AG04450 (cell line): Measurements from ENCODE around the gene SCN7A. TPM values are rescaled to one million over a fixed set of nuclear protein-coding genes. Genes with fewer than 3 reads are reported as not detected.

Source experiments
- CTCF ChIA-PET: fragments of 300-600, 350-600 bp; formaldehyde crosslinking; extraction: SDS; loops from one replicate; lab custom pipeline; 2022; ENCODE audit warnings: antibody characterized with exemption, inconsistent platforms; lab: Charles Lee
- POLR2A ChIA-PET: fragments of 350-600 bp; formaldehyde crosslinking; extraction: SDS; loops from one replicate; lab custom pipeline; 2021; ENCODE audit warnings: antibody characterized with exemption, inconsistent platforms; lab: Yijun Ruan, JAX
- DNase-seq: peaks from one replicate; pipeline ENCODE4 v3.0.0-alpha.2; 2011; ENCODE audit warnings: low read depth, low spot score
- H3K27ac ChIP-seq: one replicate; pipeline ENCODE4 v1.5.1; 2012; ENCODE audit warnings: low read depth, low read length, control low read depth
- H3K27me3 ChIP-seq: one replicate; pipeline ENCODE4 v1.6.0; 2012; ENCODE audit warnings: low read length; ENCODE audit not compliant: control insufficient read depth, insufficient read depth
- H3K4me3 ChIP-seq: 2 replicates; pipeline ENCODE4 v1.5.1; 2011; ENCODE audit warnings: mild to moderate bottlenecking, low read depth, low read length, control low read depth
- H3K9me3 ChIP-seq: 2 replicates; pipeline ENCODE4 v1.5.1; 2012; ENCODE audit warnings: low read length; ENCODE audit not compliant: control insufficient read depth, insufficient read depth
- CTCF ChIP-seq: IDR thresholded peaks from 2 replicates; pipeline ENCODE4 v1.5.1; 2011; ENCODE audit warnings: low read depth, low read length, control low read depth, inconsistent platforms
- polyA plus RNA-seq: library from polyadenylated mRNA; depleted of rRNA; stranded (reverse); fragments of >200 nt; gene quantifications from 2 replicates; pipeline ENCODE4 v1.2.3, GENCODE V29; 2011

SCN7A gene
- polyA plus RNA-seq, 1 experiment: 9.8 TPM

GRCh38 chr2:166418853-166419615 is 75.0 kb downstream of the SCN7A start:
- ChIA-PET CTCF (interaction anchor here (0.6 to 1.5 kb wide), 18 partner anchors 8 to 361 kb away, joined by 3 to 16 read pairs (median 4); partner anchors contain the start of gene SCN1A), POLR2A (no interaction called here)
- TF ChIP-seq CTCF: no peak
- no peak overlapping the region for H3K27ac ChIP-seq
- H3K27me3 ChIP-seq: no peaks in the 10 kb centered on the region
- H3K4me3 ChIP-seq: no peak overlapping the region
- no peaks in the 10 kb centered on the region for H3K9me3 ChIP-seq
- DNase-seq: no peak

- no peak; the same call in 1 of the 2 replicates for TF ChIP-seq CTCF
- POLR2A ChIA-PET: no interaction called here
Observed at GRCh38 chr2:166417669-166418068, 76.4 kb downstream of the SCN7A start.

DNA sequence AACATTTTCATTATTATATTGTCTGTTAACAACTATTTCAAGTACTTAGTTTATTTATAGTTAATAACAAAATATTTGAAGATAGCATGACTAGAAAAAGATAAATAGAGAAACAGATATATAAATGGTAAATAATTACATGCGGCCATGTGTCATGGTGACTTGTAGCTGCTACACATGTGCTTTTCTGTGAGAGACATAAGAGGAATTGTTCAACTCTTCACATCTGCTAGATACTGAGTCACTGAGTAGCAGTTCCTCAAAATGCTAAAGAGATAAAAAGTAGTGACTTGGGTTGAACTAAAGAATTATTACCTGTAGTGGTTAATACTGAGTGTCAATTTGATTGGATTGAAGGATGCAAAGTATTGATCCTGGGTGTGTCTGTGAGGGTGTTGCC is 80.8 kb downstream of the SCN7A start:
- CTCF ChIA-PET: interaction anchor here (0.6 kb wide), 1 partner anchor 231 kb away, joined by 4 read pairs; no protein-coding TSS in a partner anchor
- no peak for DNase-seq
- H3K27me3 ChIP-seq: no peaks in the 10 kb centered on the region
- H3K4me3 ChIP-seq: no peak overlapping the region
- H3K9me3 ChIP-seq: no peaks in the 10 kb centered on the region
- no peak overlapping the region for H3K27ac ChIP-seq
- POLR2A ChIA-PET: no interaction called here
- TF ChIP-seq CTCF: no peak

More at GRCh38 chr2:166417669-166418068, 76.4 kb downstream of the SCN7A start:
- H3K27ac ChIP-seq: no peak overlapping the region
- CTCF ChIA-PET: interaction anchor here (0.6 to 1.6 kb wide), 12 partner anchors 19 to 521 kb away, joined by 3 to 10 read pairs (median 4); partner anchors contain the start of gene SCN1A
- H3K4me3 ChIP-seq: no peak overlapping the region
- DNase-seq: no peak
- no peaks in the 10 kb centered on the region for H3K9me3 ChIP-seq
- H3K27me3 ChIP-seq: no peaks in the 10 kb centered on the region

DNA sequence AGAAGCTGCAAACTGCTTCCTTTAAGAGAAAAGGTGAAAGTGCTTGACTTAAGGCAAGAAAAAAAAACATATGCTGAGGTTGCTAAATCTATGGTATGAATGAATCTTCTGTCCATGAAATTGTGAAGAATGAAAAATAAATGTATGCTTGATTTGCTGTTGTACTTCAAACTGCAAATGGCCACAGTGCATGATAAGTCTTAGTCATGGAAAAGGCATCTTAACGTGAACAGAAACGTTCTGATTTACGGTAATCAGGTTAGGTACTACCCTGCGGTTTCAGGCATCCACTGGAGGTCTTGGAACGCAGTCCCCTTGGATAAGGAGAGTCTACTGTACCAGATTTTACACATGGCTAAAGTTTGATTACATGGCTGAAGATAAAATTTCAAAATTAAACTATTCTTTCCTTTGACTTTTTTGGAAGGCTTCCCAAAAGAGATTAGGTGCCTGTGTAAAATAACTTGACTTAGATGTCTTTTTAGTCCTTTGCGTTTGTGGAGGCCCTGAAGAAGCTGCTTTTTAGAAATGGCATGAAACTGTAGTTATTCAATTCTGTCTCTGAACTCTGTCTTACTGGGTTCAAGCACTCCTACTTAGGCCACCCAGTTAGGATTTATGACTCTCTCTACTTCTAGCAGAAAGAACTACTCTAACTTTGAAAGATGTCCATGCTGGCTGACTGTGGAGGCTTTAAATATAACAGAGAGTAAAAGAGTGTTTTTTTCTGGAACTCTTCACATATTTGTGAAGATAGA is 82.4 kb downstream of the SCN7A start:
- TF ChIP-seq CTCF: no peak
- no peaks in the 10 kb centered on the region for H3K27me3 ChIP-seq
- no peaks in the 10 kb centered on the region for H3K9me3 ChIP-seq
- no peak for DNase-seq
- ChIA-PET CTCF (interaction anchor here (0.6 to 1.7 kb wide), 4 partner anchors 8 to 296 kb away, joined by 3 to 5 read pairs (median 3); no protein-coding TSS in a partner anchor), POLR2A (no interaction called here)
- peak overlapping the region; percentile 10; the same call in 1 of the 2 replicates for H3K4me3 ChIP-seq
- peak overlapping the region; percentile 58 for H3K27ac ChIP-seq
